H1 (cell line): ENCODE data around the gene SLC7A5. TPM values are rescaled to one million over a fixed set of nuclear protein-coding genes. Genes with fewer than 3 reads are reported as not detected.

Experiments used
- CREB1 ChIP-seq: IDR thresholded peaks from 2 replicates; pipeline ENCODE4 v1.6.1; 2012; ENCODE audit warnings: inconsistent platforms
- SIX5 ChIP-seq: IDR thresholded peaks from 2 replicates; pipeline ENCODE4 v1.6.1; 2011; ENCODE audit warnings: mild to moderate bottlenecking, low read depth, low read length
- polyA plus RNA-seq, 7 experiments: library from polyadenylated mRNA; depleted of rRNA in 3 of 7; stranded (reverse) in 5 of 7; unstranded in 2 of 7; fragments of >200 nt in 5 of 7; fragments of 200-250 nt in 2 of 7; gene quantifications; 1 replicate in 5 of 7; 2 replicates in 1 of 7; 4 replicates in 1 of 7; pipeline versions ENCODE4 v1.2.1 to v1.2.3, GENCODE V29; 2011 to 2013; ENCODE audit warnings: missing spikeins in 2 of 7, mixed read lengths in 2 of 7
- total RNA-seq: library from RNA; stranded (reverse); fragmentation: NEBNext Ultra II Directional; extraction: Animal tissue kit (Norgen Biotek cat#: 25700); gene quantifications from 2 replicates; pipeline ENCODE4 v1.2.1, GENCODE V29; 2021
- TF ChIP-seq, protein P1 (sequence below): IDR thresholded peaks from 2 replicates; pipeline ENCODE4 v1.6.1; 2011; ENCODE audit warnings: low read length, improper control_type of control experiment

Gene SLC7A5
- total and polyA plus RNA-seq, 2 of the 8 experiments (the other 6 are each of a cell fraction or from before 2014, with no cell fraction given): 68.2 to 341 TPM

DNA sequence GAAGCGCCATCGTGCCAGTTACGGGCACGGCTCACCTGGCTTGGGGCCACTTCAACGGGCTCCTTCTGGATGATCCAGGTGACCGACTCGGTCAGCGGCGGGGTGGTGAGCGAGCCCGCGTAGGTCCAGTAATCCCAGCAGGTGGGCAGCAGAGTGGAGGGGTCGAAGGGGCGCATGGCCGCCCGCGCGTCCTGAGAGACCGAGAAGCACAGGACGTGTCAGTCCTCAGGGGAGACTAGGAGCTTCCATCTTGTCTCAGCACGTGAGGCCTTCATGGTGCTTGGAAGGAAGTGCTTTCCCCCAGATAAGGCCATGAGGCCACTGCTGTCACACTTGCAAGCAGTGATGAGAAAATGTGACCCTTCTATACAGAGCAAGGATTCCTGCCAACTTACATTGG, 22.5 kb upstream of the SLC7A5 start (continued):
- TF ChIP-seq CREB1 (no peak), SIX5 (no peak)
- TF ChIP-seq, protein P1, sequence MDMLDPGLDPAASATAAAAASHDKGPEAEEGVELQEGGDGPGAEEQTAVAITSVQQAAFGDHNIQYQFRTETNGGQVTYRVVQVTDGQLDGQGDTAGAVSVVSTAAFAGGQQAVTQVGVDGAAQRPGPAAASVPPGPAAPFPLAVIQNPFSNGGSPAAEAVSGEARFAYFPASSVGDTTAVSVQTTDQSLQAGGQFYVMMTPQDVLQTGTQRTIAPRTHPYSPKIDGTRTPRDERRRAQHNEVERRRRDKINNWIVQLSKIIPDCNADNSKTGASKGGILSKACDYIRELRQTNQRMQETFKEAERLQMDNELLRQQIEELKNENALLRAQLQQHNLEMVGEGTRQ: no peak
